KMS-11 (cell line): Measurements from ENCODE around the gene NDOR1.

Experiments
- H2AFZ ChIP-seq: fragments of 200-600 bp; sonication (generic); 2 replicates; pipeline ENCODE4 v1.6.1; 2016; ENCODE audit warnings: antibody characterized with exemption, mixed run types, low read depth
- H3K27ac ChIP-seq: fragments of 200-600 bp; sonication (generic); 2 replicates; pipeline ENCODE4 v1.6.1; 2016; ENCODE audit warnings: mild to moderate bottlenecking, mixed run types
- H3K27me3 ChIP-seq: fragments of 200-600 bp; sonication (generic); 2 replicates; pipeline ENCODE4 v1.6.1; 2017; ENCODE audit warnings: mild to moderate bottlenecking, low read depth, mixed run types, moderate library complexity; ENCODE audit not compliant: insufficient read depth
- H3K36me3 ChIP-seq: fragments of 200-600 bp; sonication (generic); 2 replicates; pipeline ENCODE4 v1.6.1; 2017; ENCODE audit warnings: mild to moderate bottlenecking, mixed run types; ENCODE audit not compliant: insufficient read depth
- H3K4me1 ChIP-seq: fragments of 200-600 bp; sonication (generic); 2 replicates; pipeline ENCODE4 v1.6.1; 2016; ENCODE audit warnings: mild to moderate bottlenecking, low read depth, mixed run types; ENCODE audit not compliant: poor library complexity, severe bottlenecking
- H3K4me2 ChIP-seq: fragments of 200-600 bp; sonication (generic); 2 replicates; pipeline ENCODE4 v1.7.0; 2016; ENCODE audit warnings: mild to moderate bottlenecking, mixed run types
- H3K4me3 ChIP-seq: fragments of 200-600 bp; sonication (generic); IDR thresholded peaks from 2 replicates; pipeline ENCODE4 v1.6.1; 2017; ENCODE audit warnings: low read depth, low read length, mixed read lengths; ENCODE audit not compliant: insufficient read depth
- H3K79me2 ChIP-seq: fragments of 200-600 bp; sonication (generic); 2 replicates; pipeline ENCODE4 v1.6.1; 2016; ENCODE audit warnings: low read depth, mixed run types; ENCODE audit not compliant: insufficient read depth
- H3K9ac ChIP-seq: fragments of 200-600 bp; sonication (generic); 2 replicates; pipeline ENCODE4 v1.6.1; 2016; ENCODE audit warnings: mild to moderate bottlenecking, mixed run types
- H4K20me1 ChIP-seq: fragments of 200-600 bp; sonication (generic); 2 replicates; pipeline ENCODE4 v1.6.1; 2016; ENCODE audit warnings: mild to moderate bottlenecking, mixed run types; ENCODE audit not compliant: insufficient read depth
- TF ChIP-seq, protein P1 (sequence below): fragments of 200-600 bp; sonication (generic); conservative IDR thresholded peaks from 2 replicates; pipeline ENCODE4 v1.6.1; 2017; ENCODE audit warnings: low read depth, mild to moderate bottlenecking, antibody characterized with exemption, low read length, moderate library complexity, mixed read lengths

NDOR1 gene

DNA sequence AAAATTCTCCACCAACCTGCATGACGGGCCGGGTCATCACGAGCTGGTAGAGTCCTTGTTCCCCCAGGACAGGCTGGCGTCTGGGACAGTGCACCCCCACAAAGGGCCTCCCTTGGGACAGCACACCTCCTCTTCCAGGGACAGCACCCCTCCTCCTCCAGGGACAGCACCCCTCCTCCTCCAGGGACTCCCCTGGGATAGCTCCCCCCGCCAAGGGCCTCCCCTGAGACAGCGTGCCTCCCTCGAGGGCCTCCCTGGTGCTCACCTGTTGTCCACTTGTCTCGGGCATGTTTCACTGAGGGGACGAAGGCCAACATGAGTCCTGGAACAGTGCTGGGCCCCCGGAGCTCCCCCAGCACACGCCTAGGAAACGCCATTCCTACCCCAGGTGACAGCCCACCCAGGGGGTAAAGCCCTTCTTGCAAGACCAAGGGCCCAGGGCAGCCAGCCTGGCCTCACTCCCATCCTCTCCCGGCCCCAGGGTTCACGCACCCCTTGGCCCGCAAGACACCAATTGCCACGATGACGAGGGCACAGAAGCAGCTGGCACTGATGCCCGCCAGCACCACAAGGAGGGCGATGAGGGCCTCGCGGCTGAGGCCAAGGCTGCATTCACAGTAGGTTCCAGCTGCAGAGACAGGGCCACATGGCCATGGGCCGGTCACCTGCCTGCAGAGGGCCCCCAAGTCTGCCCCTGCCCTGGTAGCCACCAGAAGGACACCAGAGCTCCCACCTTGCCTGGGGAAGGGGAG, 34.2 kb upstream of the NDOR1 start:
- H3K9ac ChIP-seq = no peak overlapping the region

DNA sequence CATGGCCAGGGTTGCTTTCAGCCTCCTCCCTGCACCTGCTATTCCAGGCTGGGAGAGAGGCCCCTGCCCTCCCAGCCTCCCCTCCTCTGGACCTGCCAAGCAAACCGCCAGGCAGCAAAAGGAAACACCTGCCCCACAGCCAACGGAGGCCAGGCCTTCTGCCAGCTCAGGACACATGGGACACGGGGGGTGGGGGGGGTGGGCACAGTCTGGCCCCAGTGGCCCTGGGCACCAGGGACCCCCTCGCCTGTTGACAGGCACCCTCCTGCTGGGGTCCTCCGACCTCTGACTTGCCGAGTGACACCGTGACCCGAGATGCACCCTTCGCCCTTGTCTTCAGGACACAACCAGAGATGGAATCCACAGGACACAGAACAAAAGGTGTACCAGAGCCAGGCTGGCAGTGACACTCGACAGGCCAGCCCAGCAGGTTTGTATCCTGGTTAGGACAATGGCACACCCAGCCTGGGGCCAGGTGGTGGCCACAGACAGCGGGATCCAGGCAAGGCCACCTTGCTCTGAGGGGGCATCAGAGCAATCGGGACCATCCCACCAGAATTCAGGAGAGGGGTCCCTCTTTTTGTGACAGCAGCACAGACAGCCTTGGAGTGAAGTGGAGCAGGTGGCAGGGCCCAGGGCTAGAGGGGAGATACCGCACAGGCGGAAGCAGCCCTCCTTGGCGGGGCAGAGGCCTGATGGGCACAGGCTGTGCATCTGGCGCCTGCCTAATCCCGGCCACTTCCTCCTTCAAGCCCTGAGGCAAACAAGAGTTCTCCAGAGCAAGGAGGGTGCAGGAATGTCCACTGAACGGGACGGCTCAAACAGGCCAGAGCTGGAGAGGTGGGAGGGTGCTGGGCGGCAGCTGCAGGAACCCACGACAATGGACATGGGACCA, 32.4 kb upstream of the NDOR1 start:
- Histone ChIP-seq H3K4me2 (no peak overlapping the region), H3K36me3 (no peaks in the 10 kb centered on the region), H3K27me3 (peaks cover 4% of the 10 kb centered on the region), H3K79me2 (no peaks in the 10 kb centered on the region), H3K9ac (no peak overlapping the region), H2AFZ (no peak overlapping the region), H3K4me1 (peaks cover 31% of the 10 kb centered on the region), H3K4me3 (no peak overlapping the region), H4K20me1 (no peaks in the 10 kb centered on the region), H3K27ac (no peak overlapping the region)
- TF ChIP-seq, protein P1, sequence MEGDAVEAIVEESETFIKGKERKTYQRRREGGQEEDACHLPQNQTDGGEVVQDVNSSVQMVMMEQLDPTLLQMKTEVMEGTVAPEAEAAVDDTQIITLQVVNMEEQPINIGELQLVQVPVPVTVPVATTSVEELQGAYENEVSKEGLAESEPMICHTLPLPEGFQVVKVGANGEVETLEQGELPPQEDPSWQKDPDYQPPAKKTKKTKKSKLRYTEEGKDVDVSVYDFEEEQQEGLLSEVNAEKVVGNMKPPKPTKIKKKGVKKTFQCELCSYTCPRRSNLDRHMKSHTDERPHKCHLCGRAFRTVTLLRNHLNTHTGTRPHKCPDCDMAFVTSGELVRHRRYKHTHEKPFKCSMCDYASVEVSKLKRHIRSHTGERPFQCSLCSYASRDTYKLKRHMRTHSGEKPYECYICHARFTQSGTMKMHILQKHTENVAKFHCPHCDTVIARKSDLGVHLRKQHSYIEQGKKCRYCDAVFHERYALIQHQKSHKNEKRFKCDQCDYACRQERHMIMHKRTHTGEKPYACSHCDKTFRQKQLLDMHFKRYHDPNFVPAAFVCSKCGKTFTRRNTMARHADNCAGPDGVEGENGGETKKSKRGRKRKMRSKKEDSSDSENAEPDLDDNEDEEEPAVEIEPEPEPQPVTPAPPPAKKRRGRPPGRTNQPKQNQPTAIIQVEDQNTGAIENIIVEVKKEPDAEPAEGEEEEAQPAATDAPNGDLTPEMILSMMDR = no peak

More for the DNA sequence above, 34.2 kb upstream of the NDOR1 start:
- H4K20me1 ChIP-seq = no peaks in the 10 kb centered on the region
- no peak overlapping the region for H3K4me3 ChIP-seq
- H3K27ac ChIP-seq = no peak overlapping the region
- TF ChIP-seq, protein P1 = no peak
- peaks cover 22% of the 10 kb centered on the region for H3K27me3 ChIP-seq
- no peak overlapping the region for H2AFZ ChIP-seq
- H3K4me2 ChIP-seq = no peak overlapping the region
- H3K79me2 ChIP-seq = no peaks in the 10 kb centered on the region
- H3K36me3 ChIP-seq = no peaks in the 10 kb centered on the region
- H3K4me1 ChIP-seq = peaks cover 44% of the 10 kb centered on the region

DNA sequence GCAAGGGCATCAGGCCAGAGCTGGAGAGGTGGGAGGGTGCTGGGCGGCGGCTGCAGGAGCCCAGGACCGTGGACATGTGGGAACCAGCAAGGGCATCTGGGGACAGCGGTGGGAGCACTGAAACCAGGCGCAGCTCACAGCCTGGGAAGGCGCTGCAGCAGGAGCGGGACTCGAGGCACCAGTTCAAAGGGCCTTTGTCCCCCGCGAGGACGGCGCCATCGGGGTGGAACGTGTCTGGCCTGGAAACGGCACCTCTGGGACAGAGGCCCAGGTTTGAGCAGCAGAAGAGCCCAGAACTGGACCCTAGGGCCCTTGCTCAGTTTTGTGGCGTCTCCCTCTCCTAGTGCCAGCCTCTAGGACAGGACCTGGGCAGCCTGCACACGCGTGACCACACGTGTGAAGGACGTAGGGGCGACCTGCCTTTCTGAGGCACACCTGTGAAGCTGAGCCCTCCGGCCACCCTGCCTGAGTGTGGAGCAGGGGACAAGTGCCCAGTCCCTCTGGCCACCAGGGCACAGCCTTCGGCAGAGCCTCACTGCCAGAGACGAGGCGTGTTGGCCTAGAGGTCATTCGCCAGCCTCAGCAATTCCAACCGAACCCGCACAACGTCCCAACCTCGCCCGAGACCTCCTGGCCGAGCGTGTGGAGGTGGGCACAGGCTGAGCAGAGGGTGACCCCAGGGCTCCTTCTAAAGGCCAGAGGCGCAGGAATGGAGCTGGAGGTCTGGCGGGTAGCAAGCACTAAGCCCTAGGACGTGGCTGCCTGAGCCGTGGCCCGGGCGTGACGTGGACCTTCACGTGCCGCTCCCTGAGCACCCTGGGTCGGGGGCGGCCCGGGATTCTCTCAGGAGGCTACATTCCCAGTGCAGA, 31.5 kb upstream of the NDOR1 start:
- no peaks in the 10 kb centered on the region for H3K36me3 ChIP-seq

More for the DNA sequence above, 31.5 kb upstream of the NDOR1 start:
- Histone ChIP-seq H4K20me1 (no peaks in the 10 kb centered on the region), H2AFZ (no peak overlapping the region), H3K4me3 (no peak overlapping the region), H3K27ac (no peak overlapping the region), H3K4me1 (peaks cover 31% of the 10 kb centered on the region), H3K79me2 (no peaks in the 10 kb centered on the region), H3K4me2 (no peak overlapping the region), H3K27me3 (no peaks in the 10 kb centered on the region), H3K9ac (no peak overlapping the region)
- TF ChIP-seq, protein P1 = no peak
